CD4-positive, alpha-beta T cell treated with Interleukin-10 for 1 hour (primary cell): ENCODE data around the gene PLTP.
A peak's percentile ranks its signal among the peaks of the same experiment; 100 is the strongest.
"Not testable (repeated sequence)": the region's sequence is repeated elsewhere in the genome, so short reads cannot be mapped to it uniquely, and the experiment has no call there.

Experiments
- DNase-seq: peaks from one replicate; pipeline ENCODE4 v3.0.0-alpha.2; 2020

Gene PLTP

DNA sequence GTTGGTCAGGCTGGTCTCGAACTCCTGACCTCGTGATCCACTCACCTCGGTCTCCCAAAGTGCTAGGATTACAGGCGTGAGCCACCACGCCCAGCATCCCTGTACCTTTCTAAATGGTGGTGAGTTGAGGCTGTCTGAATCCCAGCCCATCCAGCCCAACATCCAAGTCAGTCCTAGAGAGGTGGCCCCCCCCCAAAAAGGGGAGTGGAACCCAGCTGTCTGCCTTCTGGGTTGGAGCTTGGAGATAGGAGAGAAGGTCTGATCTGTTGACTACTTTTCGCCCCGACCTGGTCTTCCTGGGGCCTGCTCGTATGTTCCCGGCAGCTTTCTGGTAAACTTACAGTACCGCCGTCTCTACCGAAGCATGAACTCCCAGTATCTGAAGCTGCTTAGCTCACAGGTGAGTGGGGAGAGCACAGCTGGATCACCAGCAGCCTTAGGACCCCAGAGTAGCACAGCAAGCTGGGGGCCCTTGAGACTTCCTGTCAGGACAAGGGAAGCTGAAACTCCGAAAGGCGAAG, 15.3 kb downstream of the PLTP start:
- no peak for DNase-seq

DNA sequence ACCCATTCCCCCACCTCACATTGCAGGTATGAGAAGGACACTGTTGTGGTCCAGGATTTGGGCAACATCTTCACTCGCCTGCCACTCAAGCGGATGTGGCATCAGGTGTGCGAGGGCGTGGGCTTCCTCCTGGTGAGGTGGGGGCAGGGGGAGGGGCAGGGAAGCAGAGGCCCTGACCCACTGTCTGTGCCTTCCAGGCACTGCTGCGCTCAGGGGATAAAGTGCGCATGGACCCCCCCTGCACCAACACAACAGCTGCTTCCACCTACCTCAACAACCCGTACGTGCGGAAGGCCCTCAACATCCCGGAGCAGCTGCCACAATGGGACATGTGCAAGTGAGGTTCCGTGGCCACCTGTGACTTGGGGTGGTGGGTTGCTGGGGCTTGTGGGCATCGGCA, 17.2 kb downstream of the PLTP start:
- no peak for DNase-seq

- DNase-seq = no peak
Observed at GRCh38 chr20:45893831-45894230, 18.1 kb downstream of the PLTP start.

DNA sequence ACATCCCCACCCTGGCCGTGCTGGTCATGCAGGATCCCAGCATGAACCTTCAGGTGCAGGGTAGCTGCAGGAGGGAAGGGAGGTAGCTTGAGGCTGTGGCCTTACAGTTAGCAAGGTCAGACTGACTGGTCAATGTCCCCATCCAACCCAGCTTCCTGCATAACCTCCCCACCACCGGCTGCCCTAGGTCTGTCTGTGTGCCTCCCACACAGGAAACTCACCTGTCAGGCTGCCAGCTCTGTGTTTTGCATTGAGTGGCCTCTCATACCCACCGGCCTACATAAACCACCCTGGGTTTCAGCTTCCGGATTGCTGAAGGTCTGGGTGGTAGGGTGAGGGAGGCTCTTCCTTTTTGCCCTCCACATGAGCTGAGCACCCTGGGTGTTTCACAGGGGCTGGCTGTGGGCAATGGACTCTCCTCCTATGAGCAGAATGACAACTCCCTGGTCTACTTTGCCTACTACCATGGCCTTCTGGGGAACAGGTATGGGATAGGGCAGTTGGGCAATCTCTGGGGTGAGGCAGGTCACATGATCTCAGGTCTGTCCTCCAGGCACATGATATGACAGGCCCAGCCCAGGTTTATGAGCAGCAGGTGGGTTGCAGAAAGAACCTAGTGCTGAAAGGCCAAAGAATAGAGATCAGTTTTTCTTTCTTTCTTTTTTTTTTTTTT, 19.0 kb downstream of the PLTP start:
- DNase-seq = peak; percentile 26

GRCh38 chr20:45892049-45892825, 19.7 kb downstream of the PLTP start:
- DNase-seq = no peak

GRCh38 chr20:45890985-45891983, 20.7 kb downstream of the PLTP start, which contains the start of the genes CTSA and NEURL2:
Gene CTSA, plus strand, starts transcription at chr20:45891335. Its CDS starts 234 bp downstream, at chr20:45891569.
Gene NEURL2, minus strand, starts transcription at chr20:45891208. Its CDS starts 217 bp downstream, at chr20:45890991.
- peak; percentile 84 for DNase-seq

- peak; percentile 48 for DNase-seq
Observed at GRCh38 chr20:45890077-45890984, 21.6 kb downstream of the PLTP start.

GRCh38 chr20:45888681-45889080, 23.3 kb downstream of the PLTP start:
- no peak for DNase-seq

DNA sequence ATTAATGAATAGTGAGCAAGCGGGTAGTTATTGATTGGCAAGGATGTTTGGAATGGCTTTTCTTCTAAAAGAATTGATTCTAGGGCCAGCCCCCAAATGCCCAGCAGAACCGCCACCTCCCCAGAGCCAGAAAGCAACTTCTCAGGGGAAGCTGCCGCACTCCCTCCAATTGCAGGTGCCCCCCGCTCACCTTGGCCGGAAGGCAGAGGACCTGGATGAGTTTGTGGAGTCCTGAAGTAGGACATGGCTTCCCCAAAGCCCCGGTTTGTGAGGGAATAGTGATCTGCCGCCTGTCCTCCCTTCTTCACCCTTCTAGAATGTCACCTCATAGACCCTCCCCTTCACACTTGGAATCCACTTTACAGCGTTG, 24.6 kb downstream of the PLTP start, which contains the start of gene SPATA25:
TSS of gene SPATA25 (minus strand) at position 277 of the 370 bp plus-strand sequence. CDS start at position 245, 32 bp downstream.
- no peak for DNase-seq

DNA sequence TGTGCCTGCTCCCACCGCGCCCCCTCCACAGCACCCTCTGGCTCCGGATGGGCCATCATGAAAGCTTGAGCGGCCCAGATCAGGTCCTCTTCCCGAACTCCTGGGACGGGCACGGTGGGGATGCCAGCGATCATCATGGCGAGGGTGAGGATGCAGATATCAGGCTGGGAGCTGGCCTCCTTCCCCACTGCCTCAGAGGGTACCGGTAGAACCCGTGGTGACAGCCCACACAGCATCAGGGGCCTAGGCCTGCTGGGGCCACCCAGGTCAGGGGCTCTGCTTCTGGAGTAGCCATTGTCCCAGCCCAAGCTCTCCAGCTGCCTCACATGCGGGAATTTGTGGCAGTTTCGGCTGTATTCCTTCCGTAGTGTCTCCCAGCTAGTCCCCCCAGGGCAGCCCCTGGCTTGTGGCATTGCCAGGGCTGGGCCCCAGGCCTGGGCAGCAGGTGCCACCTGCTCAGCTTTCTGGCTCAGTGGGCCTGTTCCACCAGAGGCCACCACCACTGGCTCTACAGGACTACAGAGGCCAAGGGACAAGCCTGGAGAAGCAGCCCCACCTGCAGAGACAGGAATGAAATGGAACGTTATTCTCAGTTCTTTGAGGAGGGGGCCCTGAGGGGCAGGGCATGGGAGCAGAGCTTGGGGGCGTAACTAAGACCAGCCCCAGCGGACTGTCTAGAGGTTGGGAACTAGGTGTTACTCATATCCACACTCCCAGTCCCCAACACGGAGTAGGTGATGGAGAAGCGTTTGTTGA, 25.2 kb downstream of the PLTP start:
- DNase-seq = no peak

GRCh38 chr20:45883100-45883469, 28.9 kb downstream of the PLTP start:
- no peak for DNase-seq

DNA sequence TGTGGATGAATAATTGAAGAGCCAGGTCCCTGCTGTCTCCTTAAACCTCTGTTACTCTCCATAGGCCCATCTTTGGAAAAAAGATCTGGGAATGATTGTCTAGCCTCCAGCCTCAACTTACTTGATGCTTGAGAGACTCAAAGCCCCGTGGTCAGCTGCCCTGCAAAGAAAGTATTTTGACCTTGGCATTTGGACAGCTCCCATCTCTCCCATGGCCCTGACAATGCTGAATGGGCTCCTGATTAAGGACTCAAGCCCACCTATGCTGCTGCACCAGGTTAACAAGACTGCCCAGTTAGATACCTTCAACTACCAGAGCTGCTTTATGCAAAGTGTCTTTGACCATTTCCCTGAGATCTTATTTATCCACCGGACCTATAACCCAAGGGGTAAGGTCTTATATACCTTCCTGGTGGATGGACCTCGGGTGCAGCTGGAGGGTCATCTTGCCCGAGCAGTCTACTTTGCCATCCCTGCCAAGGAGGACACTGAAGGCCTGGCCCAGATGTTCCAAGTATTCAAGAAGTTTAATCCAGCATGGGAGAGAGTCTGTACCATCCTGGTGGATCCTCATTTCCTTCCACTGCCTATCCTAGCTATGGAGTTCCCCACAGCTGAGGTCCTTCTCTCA, 29.4 kb downstream of the PLTP start:
- no peak for DNase-seq

- DNase-seq = peak; percentile 99
Observed at GRCh38 chr20:45880988-45881788, 30.8 kb downstream of the PLTP start, which contains the start of gene ZSWIM1. Gene ZSWIM1, plus strand, starts transcription at chr20:45881227. Its CDS starts 1,366 bp downstream, at chr20:45882593.

DNA sequence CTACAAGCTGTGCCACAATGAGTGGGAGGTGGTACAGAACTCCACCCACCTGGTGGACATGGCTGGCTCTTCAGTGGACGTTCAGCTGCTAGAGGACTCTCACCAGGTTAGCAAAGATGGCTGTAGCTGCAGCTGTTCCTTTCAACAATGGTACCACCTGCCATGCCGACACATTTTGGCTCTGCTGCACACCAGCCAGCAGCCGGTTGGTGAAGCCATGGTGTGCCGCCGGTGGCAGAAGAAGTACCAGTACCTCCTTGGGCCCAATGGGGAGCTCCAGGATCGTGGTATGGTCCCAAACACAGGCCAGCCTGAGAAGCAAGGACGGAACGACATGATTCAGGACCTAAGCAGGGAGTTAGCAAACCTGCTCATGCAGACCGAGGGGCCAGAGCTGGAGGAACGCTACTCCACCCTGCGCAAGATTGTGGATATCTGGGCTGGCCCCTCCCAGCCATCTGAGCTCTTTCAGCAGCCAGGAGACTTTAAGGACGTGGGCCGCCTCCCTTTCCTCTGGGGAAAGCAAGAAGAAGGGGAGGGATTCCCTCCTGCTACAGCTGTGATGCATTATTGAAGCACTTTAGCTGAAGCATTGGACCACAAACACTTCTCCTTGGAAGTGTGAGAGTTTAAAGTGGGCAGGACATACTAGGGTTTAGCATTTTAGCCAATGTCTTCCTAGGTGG, 33.7 kb downstream of the PLTP start:
- DNase-seq = no peak

- no peak for DNase-seq
Observed at GRCh38 chr20:45874576-45874975, 37.4 kb downstream of the PLTP start.

DNA sequence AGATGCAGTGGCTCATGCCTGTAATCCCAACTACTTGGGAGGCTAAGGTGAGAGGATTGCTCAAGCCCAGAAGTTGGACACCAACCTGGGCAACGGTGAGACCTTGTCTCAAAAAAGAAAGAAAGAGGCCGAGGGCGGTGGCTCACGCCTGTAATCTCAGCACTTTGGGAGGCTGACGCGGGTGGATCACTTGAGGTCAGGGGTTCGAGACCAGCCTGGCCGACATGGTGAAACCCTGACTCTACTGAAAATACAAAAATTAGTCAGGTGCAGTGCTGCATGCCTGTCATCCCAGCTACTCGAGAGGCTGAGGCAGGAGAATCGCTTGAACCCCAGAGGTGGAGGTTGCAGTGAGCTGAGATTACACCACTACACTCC, 37.9 kb downstream of the PLTP start:
- DNase-seq = not testable (repeated sequence)

GRCh38 chr20:45873409-45874103, 38.4 kb downstream of the PLTP start:
- no peak for DNase-seq

DNA sequence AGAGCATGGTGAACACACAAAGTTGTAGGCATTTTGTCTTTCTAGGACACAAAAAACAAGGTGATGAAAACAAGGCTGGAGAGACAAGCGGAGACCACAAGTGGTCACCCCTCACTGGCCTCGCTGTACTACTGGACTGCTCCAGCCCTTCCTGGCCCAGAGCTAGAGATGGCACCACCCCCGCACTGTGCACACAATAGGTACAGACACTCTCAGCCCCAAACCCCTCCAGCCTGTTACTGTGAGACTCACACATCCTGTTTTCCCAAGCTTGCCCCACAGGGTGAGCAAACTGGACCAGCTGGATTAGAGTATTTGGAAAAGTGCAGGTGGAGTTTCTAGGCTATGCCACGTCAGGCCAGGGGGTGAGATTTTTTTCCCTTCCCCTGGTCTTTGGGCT, 39.3 kb downstream of the PLTP start:
- DNase-seq = no peak
